Keratinocyte (primary cell): ENCODE measurements around the gene CCDC9B. TPM values are rescaled to one million over a fixed set of nuclear protein-coding genes. Genes with fewer than 3 reads are reported as not detected.

Experiments
- DNase-seq: peaks from one replicate; pipeline ENCODE4 v3.0.0-alpha.2; 2011; ENCODE audit warnings: low read depth, missing footprints, low spot score
- FAIRE-seq: peaks from 2 replicates; lab custom pipeline; 2011; peaks lifted over from hg19 to GRCh38; lab: Jason Lieb, UNC
- H2AFZ ChIP-seq: 2 replicates; pipeline ENCODE4 v1.6.0; 2012; ENCODE audit warnings: low read length, control low read depth, inconsistent platforms; ENCODE audit not compliant: control insufficient read depth
- H3K27ac ChIP-seq: 2 replicates; pipeline ENCODE4 v1.5.1; 2011; ENCODE audit warnings: low read length; ENCODE audit not compliant: control insufficient read depth, insufficient read depth
- H3K27me3 ChIP-seq: 3 replicates; pipeline ENCODE4 v1.6.0; 2011; ENCODE audit warnings: low read length; ENCODE audit not compliant: control insufficient read depth, insufficient read depth; ENCODE audit errors: extremely low read depth
- H3K36me3 ChIP-seq, 2 experiments: 2 replicates in 1 of 2; 3 replicates in 1 of 2; pipeline ENCODE4 v1.5.1; 2011; ENCODE audit warnings: low read length in 2 of 2, mild to moderate bottlenecking in 1 of 2; ENCODE audit not compliant: control insufficient read depth in 2 of 2, insufficient read depth in 2 of 2; ENCODE audit errors: extremely low read depth in 1 of 2
- H3K4me1 ChIP-seq: 3 replicates; pipeline ENCODE4 v1.5.1; 2011; ENCODE audit warnings: low read length; ENCODE audit not compliant: control insufficient read depth, insufficient read depth; ENCODE audit errors: extremely low read depth
- H3K4me2 ChIP-seq: 3 replicates; pipeline ENCODE4 v1.6.0; 2011; ENCODE audit warnings: low read depth, low read length; ENCODE audit not compliant: control insufficient read depth, insufficient read depth; ENCODE audit errors: extremely low read depth
- H3K4me3 ChIP-seq, 3 experiments: fragments of 200-600 bp in 1 of 3; sonication (generic) in 1 of 3; 2 replicates in 2 of 3; 3 replicates in 1 of 3; pipeline ENCODE4 v1.5.1; 2011 to 2016; ENCODE audit warnings: low read length in 3 of 3, mild to moderate bottlenecking in 3 of 3, control low read depth in 2 of 3, inconsistent platforms in 1 of 3, low read depth in 1 of 3, mixed read lengths in 1 of 3, mixed run types in 1 of 3, moderate library complexity in 1 of 3; ENCODE audit not compliant: control insufficient read depth in 2 of 3, insufficient read depth in 2 of 3; ENCODE audit errors: extremely low read depth in 1 of 3
- H3K79me2 ChIP-seq: 2 replicates; pipeline ENCODE4 v1.6.0; 2012; ENCODE audit warnings: low read length; ENCODE audit not compliant: control insufficient read depth, insufficient read depth
- H3K9ac ChIP-seq: 3 replicates; pipeline ENCODE4 v1.6.0; 2011; ENCODE audit warnings: low read length; ENCODE audit not compliant: control insufficient read depth, insufficient read depth; ENCODE audit errors: extremely low read depth
- H3K9me1 ChIP-seq: 3 replicates; pipeline ENCODE4 v1.6.0; 2011; ENCODE audit warnings: low read length; ENCODE audit not compliant: control insufficient read depth, insufficient read depth; ENCODE audit errors: extremely low read depth
- H3K9me3 ChIP-seq: 2 replicates; pipeline ENCODE4 v1.5.1; 2012; ENCODE audit warnings: low read depth, low read length; ENCODE audit not compliant: control insufficient read depth
- H4K20me1 ChIP-seq: 3 replicates; pipeline ENCODE4 v1.6.0; 2011; ENCODE audit warnings: low read length; ENCODE audit not compliant: control insufficient read depth, insufficient read depth; ENCODE audit errors: extremely low read depth
- CTCF ChIP-seq, 3 experiments: IDR thresholded peaks in 1 of 3; conservative IDR thresholded peaks in 1 of 3; optimal IDR thresholded peaks in 1 of 3; 2 replicates in 2 of 3; 3 replicates in 1 of 3; pipeline versions ENCODE3 to v1.5.1; 2011; ENCODE audit warnings: low read length in 3 of 3, mild to moderate bottlenecking in 3 of 3, moderate library complexity in 2 of 3, control low read depth in 1 of 3, inconsistent platforms in 1 of 3; ENCODE audit not compliant: insufficient read depth in 2 of 3; ENCODE audit errors: extremely low read depth in 1 of 3
- EZH2 ChIP-seq: IDR thresholded peaks from one replicate; pipeline ENCODE4 v1.6.1; 2012; ENCODE audit warnings: inconsistent platforms, mild to moderate bottlenecking, low read length, moderate library complexity
- dilution Hi-C: fragments of 300-500 bp; cut with MboI; formaldehyde crosslinking; loops from one replicate; pipeline ENCODE4 v1.7.0; 2020; ENCODE audit warnings: low sequenced_read_pairs; ENCODE audit not compliant: extremely low pct_ligation_motif_present
- polyA plus RNA-seq, 5 experiments: library from polyadenylated mRNA; depleted of rRNA in 3 of 5; stranded (reverse) in 3 of 5; stranded (forward) in 1 of 5; unstranded in 1 of 5; fragments of >200 nt; gene quantifications; 1 replicate in 1 of 5; 2 replicates in 3 of 5; 3 replicates in 1 of 5; pipeline versions ENCODE4 v1.2.1 to v1.2.3, GENCODE V29; 2011 to 2012; ENCODE audit warnings: missing spikeins in 2 of 5, low read depth in 1 of 5, low replicate concordance in 1 of 5

CCDC9B gene
- polyA plus RNA-seq, 1 donor (not counting 4 experiments of a cell fraction or from before 2014, with no cell fraction given): 9.6 TPM

GRCh38 chr15:40369474-40369869 lies 28.7 kb upstream of the CCDC9B start:
- Histone ChIP-seq H2AFZ (no peak overlapping the region), H3K4me1 (peaks cover 11% of the 10 kb centered on the region), H3K27me3 (peaks cover 4% of the 10 kb centered on the region), H3K9me1 (no peaks in the 10 kb centered on the region), H3K4me3 (no peak overlapping the region), H3K36me3 (no peaks in the 10 kb centered on the region), H4K20me1 (no peaks in the 10 kb centered on the region), H3K4me2 (no peak overlapping the region), H3K9ac (no peak overlapping the region), H3K9me3 (no peaks in the 10 kb centered on the region), H3K27ac (no peak overlapping the region), H3K79me2 (no peaks in the 10 kb centered on the region)
- TF ChIP-seq CTCF (optimal IDR thresholded peaks at IDR 0.05 in 1 of 3, IDR thresholded peaks at IDR 0.05 in 1 of 3, conservative IDR thresholded peaks at IDR 0.05 in 1 of 3; ENCODE audit: extremely low read depth in 1 of 3, insufficient read depth in 2 of 3, low read length in 3 of 3): no peak
- no peak for TF ChIP-seq EZH2
- FAIRE-seq (no peak), DNase-seq (no peak)
- dilution Hi-C loops: no loop called here

GRCh38 chr15:40368719-40369473 lies 28.2 kb upstream of the CCDC9B start:
- Histone ChIP-seq H4K20me1 (no peaks in the 10 kb centered on the region), H3K9me3 (no peaks in the 10 kb centered on the region), H2AFZ (no peak overlapping the region), H3K4me1 (peaks cover 12% of the 10 kb centered on the region), H3K36me3 (no peaks in the 10 kb centered on the region), H3K27me3 (peaks cover 4% of the 10 kb centered on the region), H3K27ac (no peak overlapping the region), H3K9me1 (no peaks in the 10 kb centered on the region), H3K4me2 (no peak overlapping the region), H3K4me3 (no peak overlapping the region), H3K79me2 (no peaks in the 10 kb centered on the region), H3K9ac (no peak overlapping the region)
- FAIRE-seq (no peak), DNase-seq (no peak)
- dilution Hi-C loops: no loop called here
- TF ChIP-seq EZH2: no peak
- no peak for TF ChIP-seq CTCF (optimal IDR thresholded peaks at IDR 0.05 in 1 of 3, IDR thresholded peaks at IDR 0.05 in 1 of 3, conservative IDR thresholded peaks at IDR 0.05 in 1 of 3; ENCODE audit: extremely low read depth in 1 of 3, insufficient read depth in 2 of 3, low read length in 3 of 3)
